Choroid plexus epithelial cell (primary cell): Measurements from ENCODE around the gene GRHPR.
A peak's percentile ranks its signal among the peaks of the same experiment; 100 is the strongest.
"Not testable (repeated sequence)": the region's sequence is repeated elsewhere in the genome, so short reads cannot be mapped to it uniquely, and the experiment has no call there.

Source experiments
- DNase-seq: peaks from one replicate; pipeline ENCODE4 v3.0.0-alpha.2; 2010; ENCODE audit warnings: low read depth
- H3K4me3 ChIP-seq: 2 replicates; pipeline ENCODE4 v1.5.1; 2011; ENCODE audit warnings: low read depth, mild to moderate bottlenecking, control low read depth, low read length, moderate library complexity
- TF ChIP-seq, protein P1 (sequence below): conservative IDR thresholded peaks from 2 replicates; pipeline ENCODE4 v1.5.1; 2011; ENCODE audit warnings: low read depth, mild to moderate bottlenecking, control low read depth, inconsistent platforms, low read length, moderate library complexity

The GRHPR gene

DNA sequence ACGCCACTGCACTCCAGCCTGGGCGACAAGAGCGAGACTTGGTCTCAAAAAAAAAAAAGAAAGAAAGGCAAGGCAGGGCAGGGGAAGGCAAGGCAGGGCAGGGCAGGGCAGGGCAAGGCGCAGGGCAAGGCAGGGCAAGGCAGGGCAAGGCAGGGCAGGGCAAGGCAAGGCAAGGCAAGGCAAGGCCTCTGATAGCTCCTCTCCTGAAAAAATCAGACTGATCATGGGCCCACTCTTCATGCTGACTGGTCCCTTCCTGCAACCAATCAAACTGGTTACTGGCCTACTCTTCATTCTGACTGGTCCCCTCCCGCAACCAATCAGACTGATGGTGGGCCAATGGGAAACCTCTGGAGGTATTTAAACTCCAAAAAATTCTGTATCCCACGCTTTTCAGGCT is 46.1 kb downstream of the GRHPR start:
- no peak for DNase-seq
- H3K4me3 ChIP-seq, result no peak overlapping the region
- TF ChIP-seq, protein P1, sequence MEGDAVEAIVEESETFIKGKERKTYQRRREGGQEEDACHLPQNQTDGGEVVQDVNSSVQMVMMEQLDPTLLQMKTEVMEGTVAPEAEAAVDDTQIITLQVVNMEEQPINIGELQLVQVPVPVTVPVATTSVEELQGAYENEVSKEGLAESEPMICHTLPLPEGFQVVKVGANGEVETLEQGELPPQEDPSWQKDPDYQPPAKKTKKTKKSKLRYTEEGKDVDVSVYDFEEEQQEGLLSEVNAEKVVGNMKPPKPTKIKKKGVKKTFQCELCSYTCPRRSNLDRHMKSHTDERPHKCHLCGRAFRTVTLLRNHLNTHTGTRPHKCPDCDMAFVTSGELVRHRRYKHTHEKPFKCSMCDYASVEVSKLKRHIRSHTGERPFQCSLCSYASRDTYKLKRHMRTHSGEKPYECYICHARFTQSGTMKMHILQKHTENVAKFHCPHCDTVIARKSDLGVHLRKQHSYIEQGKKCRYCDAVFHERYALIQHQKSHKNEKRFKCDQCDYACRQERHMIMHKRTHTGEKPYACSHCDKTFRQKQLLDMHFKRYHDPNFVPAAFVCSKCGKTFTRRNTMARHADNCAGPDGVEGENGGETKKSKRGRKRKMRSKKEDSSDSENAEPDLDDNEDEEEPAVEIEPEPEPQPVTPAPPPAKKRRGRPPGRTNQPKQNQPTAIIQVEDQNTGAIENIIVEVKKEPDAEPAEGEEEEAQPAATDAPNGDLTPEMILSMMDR, result no peak

DNA sequence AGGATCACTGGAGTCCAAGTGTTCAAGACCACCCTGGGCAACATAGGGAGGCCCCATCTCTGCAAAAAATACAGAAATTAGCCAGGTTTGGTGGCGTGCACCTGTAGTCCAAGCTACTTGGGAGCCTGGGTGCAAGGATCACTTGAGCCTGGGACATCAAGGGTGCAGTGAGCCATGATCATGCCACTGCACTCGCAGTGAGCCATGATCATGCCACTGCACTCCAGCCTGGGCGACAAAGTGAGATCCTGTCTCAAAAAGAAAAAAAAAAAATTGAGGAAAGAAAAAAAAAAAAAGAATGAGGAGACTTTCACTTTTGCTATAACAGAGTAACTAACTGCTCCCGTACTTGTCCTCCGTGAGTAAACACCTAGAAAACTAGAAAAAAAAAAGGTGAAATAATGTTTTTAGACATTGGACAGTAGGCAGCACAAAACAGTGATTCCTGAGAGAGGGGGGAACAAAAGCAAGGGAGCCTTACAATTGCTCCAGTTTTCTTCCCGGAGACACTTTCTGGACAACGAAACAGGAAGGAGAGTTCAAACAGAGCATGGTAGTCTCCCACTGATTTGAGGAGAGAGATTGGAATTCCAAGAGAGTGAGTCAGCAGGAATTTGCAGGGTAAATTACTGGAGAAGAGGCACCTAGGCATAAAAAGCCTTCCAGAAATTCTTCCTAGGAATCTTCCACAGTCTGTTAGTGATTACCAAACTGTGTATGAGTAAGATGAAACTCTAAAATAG is 49.6 kb downstream of the GRHPR start:
- peak overlapping the region; percentile 51 for H3K4me3 ChIP-seq
- peak; percentile 89 for DNase-seq
- TF ChIP-seq, protein P1, result no peak

DNA sequence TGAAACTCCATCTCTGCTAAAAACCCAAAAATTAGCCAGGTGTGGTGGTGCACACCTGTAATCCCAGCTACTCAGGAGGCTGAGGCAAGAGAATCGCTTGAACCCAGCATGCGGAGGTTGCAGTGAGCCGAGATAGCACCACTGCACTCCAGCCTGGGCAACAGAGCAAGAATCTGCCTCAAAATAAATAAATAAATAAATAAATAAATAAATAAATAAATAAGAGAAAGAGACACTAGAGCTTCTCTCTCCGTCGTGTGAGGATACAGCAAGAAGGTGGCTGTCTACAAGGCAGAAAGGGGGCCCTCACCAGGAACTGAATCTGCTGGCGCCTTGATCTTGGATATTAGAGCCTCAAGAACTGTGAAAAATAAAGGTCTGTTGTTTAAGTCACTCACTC is 51.5 kb downstream of the GRHPR start:
- DNase-seq, H3K4me3 ChIP-seq: not testable (repeated sequence)

DNA sequence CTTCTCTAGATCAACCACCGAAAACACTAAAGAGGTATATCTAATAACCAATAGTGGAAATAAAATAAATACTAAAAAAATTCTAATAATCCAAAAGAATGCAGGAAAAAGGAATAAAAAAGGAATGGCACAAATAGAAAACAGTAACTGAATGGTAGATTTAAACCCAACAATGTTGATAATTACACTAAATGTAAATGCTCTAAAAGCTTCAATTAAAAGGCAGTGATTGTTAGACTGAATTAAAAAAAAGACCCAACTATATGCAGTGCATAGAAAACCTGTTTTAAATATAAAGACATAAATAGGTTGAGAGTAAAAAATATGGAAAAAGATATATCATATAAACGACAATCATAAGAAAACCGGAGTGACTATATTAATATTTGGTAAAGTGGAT is 51.9 kb downstream of the GRHPR start:
- no peak overlapping the region for H3K4me3 ChIP-seq
- TF ChIP-seq, protein P1, result no peak
- no peak for DNase-seq

DNA sequence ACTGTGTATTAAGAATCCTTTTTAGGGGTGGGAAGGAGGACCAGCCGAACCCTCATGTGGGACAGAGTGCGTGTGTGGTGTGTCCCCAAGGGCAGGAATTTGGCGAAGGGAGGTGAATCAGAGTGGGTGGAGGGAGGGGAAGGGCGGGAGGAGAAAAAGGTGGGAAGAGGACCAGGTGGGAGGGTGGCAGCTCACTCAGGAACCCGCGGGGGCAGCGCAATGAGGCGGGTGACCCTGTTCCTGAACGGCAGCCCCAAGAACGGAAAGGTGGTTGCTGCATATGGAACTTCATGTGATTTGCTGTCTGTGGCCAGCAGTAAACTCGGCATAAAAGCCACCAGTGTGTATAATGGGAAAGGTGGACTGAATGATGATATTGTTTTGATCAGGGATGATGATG is 54.4 kb downstream of the GRHPR start:
- no peak for DNase-seq
- TF ChIP-seq, protein P1, result no peak
- H3K4me3 ChIP-seq, result no peak overlapping the region

DNA sequence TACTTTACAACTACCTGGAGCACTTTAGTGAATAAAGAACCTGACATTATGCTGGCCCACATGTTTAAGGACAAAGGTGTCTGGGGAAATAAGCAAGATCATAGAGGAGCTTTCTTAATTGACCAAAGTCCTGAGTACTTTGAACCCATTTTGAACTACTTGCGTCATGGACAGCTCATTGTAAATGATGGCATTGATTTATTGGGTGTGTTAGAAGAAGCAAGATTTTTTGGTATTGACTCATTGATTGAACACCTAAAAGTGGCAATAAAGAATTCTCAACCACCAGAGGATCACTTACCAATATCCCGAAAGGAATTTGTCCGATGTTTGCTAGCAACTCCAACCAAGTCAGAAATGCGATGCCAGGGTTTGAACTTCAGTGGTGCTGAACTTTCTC is 54.9 kb downstream of the GRHPR start:
- not testable (repeated sequence) for DNase-seq, H3K4me3 ChIP-seq

DNA sequence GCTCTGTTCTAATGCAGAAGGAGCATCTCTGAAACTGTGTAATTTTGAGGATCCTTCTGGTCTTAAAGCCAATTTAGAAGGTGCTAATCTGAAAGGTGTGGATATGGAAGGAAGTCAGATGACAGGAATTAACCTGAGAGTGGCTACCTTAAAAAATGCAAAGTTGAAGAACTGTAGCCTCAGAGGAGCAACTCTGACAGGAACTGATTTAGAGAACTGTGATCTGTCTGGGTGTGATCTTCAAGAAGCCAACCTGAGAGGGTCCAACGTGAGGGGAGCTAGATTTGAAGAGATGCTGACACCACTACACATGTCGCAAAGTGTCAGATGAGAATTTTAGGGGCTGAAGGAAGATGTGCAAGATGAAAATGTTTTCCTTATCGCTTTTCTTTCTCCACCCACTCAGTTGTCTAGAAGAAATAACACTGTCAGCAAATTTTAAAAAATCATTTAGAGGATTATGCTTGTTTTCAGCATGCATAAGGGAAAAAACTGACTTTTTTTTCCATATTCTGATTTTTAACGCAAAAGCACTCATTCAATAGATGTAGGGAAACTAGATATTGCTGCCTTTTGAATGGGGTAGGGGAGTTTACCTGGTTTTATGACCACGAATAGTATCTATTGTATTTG is 55.6 kb downstream of the GRHPR start:
- not testable (repeated sequence) for H3K4me3 ChIP-seq, DNase-seq

DNA sequence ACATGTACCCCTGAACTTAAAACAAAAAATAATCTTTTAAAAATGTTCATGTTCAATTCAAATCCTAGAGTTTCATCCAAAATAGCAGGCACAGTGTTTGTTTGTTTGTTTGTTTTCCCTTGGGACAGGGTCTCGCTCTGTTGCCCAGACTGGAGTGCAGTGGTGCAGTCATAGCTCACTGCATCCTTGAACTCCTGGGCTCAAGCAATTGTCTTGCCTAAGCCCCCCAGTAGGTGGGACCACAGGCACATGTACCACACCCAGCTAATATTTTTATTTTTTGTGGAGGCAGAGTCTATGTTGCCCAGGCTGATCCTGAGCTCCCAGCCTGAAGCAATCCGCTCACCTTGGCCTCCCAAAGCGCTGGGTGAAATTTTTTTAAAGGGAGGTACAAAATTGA is 58.3 kb downstream of the GRHPR start:
- TF ChIP-seq, protein P1, result peak; percentile 4
- DNase-seq, result no peak
- H3K4me3 ChIP-seq, result no peak overlapping the region
